Tibial nerve (tissue), 3 donors: ENCODE results near the gene SLA2.
"Not testable (repeated sequence)": the region's sequence is repeated elsewhere in the genome, so short reads cannot be mapped to it uniquely, and the experiment has no call there.

ENCODE experiments used
- CTCF ChIP-seq, 5 experiments: fragments of 200-600 bp in 3 of 5; fragments of 450-650 bp in 2 of 5; sonication (generic) in 3 of 5; IDR thresholded peaks; one replicate each; pipeline ENCODE4 v1.5.1; 2016 to 2019; ENCODE audit warnings: antibody characterized with exemption in 5 of 5, mild to moderate bottlenecking in 3 of 5, moderate library complexity in 2 of 5
- POLR2A ChIP-seq, 2 donors: fragments of 450-650 bp; IDR thresholded peaks; one replicate each; pipeline ENCODE4 v1.6.1; 2017; ENCODE audit warnings: antibody characterized with exemption in 2 of 2, mild to moderate bottlenecking in 2 of 2, moderate library complexity in 2 of 2

GRCh38 chr20:36695467-36695866 is 49.5 kb upstream of the SLA2 start:
- TF ChIP-seq CTCF, POLR2A (IDR thresholded peaks at IDR 0.05): not testable (repeated sequence)
